ENCODE measurements around the gene HEPACAM.

HEPACAM gene

DNA sequence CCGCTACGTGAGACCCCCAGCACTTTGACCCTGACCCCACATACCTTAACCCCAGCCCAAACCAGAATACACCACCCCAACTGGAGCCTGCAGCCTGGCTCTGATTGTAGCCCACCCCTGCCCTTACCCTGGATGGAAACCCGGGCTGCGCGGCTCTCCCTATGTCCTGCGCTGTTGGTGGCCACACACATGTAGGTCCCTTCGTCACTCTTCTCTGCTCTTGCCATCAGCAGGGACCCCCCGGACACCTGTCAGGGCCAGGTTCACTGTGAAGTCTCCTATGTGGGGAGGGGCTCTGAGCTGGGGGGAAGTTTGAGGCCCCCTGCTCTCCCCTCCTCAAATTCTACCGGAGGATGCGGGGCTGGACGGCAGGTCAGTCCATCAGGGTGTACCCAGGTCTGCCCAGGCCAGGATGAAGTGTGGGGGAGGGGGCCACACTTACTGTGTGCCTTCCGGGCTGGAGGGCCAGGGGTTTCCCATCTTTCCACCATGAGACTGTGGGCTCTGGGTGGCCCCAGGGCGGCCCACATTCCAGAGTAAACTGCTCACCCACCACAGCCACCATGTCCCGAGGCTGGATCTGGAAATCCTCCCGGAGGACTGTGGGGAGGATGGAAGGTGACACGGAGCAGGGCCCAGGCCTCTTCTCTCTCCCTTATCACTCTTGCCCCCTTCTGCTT lies 39.6 kb downstream of the HEPACAM start:
- FAIRE-seq (no peak), DNase-seq (ENCODE audit: insufficient read length, low spot score) (peak; percentile 4)
- TF ChIP-seq, protein P1, sequence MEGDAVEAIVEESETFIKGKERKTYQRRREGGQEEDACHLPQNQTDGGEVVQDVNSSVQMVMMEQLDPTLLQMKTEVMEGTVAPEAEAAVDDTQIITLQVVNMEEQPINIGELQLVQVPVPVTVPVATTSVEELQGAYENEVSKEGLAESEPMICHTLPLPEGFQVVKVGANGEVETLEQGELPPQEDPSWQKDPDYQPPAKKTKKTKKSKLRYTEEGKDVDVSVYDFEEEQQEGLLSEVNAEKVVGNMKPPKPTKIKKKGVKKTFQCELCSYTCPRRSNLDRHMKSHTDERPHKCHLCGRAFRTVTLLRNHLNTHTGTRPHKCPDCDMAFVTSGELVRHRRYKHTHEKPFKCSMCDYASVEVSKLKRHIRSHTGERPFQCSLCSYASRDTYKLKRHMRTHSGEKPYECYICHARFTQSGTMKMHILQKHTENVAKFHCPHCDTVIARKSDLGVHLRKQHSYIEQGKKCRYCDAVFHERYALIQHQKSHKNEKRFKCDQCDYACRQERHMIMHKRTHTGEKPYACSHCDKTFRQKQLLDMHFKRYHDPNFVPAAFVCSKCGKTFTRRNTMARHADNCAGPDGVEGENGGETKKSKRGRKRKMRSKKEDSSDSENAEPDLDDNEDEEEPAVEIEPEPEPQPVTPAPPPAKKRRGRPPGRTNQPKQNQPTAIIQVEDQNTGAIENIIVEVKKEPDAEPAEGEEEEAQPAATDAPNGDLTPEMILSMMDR (IDR thresholded peaks at IDR 0.05; ENCODE audit: insufficient read depth, missing control alignments), result no peak

DNA sequence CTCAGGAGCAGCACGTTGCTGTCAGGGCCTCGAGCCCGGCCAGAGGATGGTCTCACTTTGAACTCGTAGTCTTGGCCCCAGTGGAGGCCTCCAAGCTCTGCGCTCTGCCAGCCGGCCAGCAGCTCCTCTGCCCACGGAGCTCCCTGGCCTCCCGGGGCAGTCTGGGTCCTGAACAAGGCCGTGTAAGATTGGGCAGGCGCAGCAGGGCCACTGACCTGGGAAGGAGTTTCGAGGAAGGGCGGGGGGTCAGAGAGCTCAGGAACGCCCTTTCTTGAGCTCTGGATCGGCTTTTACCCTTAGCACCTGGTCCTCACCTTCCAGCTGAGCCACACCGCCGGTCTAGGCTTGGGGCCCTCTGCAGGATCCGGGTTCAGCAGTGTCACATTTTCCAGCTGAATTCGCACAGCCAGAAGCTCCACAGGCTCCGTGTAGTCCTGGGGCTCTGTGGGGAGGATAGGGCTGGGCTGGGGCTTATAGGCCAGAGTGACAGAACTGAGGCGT lies 40.3 kb downstream of the HEPACAM start:
- FAIRE-seq, result no peak
- TF ChIP-seq, protein P1 (IDR thresholded peaks at IDR 0.05; ENCODE audit: insufficient read depth, missing control alignments), result no peak
- peak; percentile 4 for DNase-seq (ENCODE audit: insufficient read length, low spot score)

DNA sequence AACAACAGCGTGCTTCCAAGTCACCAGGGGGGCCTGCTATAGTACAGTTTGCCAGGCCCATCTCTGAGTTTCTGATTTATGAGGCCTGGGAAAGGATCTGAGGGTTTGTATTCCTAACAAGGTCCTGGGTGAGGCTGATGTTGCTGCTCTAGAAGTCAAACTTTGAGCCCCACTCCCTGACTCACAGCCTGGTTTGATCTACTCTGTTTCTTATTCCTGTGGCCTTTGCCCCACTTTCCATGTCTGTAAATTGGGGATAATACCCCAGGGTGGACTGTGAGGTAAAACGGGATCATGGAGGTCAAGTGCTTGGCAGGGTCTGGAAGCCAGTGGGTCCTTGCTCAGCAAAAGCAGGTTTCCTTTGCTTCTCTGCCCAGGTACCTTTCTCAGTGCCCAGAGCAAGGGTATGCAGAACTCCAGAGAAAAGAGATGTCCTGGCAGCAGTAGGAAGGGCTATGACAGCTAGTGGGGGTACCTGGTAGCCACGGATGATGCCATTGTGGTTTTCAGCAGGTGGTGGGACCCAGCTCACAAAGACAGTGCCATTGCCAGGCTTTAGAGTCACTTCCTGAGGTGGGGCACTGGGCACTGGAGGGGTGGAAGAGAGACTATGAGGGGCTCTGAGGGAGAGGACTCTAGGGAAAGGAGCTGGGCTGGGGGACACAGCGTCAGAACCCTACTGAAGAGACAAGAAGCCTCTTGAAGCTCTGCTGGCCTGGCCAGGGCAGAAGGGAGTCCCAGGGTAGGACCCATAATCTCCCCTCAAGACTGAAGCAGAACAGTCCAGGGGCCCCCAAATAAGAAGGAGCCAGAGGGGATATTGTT lies 41.0 kb downstream of the HEPACAM start:
- TF ChIP-seq, protein P1 (IDR thresholded peaks at IDR 0.05; ENCODE audit: insufficient read depth, missing control alignments), result no peak
- FAIRE-seq (no peak), DNase-seq (ENCODE audit: insufficient read length, low spot score) (no peak)

DNA sequence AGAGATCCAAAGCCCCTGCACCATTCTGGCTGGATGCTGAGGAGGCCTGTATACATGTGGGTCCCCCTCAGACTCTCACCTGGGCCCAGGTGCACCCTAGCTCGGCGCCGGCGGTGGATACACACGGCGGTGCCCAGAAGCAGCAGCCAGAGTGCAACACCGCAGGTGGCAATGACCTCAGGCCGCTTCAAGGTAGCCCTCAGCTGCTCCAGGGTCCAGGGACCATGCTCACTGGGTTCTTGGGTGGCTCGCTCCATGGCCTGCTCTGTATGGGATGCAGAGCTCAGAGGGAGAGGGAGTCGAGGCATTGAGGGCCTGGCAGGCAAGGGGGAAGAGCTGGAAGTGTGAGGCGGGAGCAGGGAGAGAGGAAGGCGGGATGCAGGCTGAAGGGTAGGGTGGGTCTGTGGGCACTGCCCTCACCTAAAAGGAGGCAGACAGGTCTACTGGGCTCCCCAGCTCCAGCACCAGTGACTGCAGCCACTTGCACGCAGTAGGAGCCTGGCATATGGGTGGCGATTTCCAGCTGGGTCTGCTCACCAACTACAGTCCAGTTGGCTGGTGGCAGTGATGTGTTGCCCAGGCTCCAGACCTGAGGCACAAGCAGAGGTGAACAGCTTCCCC lies 42.0 kb downstream of the HEPACAM start:
- no peak for FAIRE-seq
- DNase-seq (ENCODE audit: insufficient read length, low spot score), result no peak
- TF ChIP-seq, protein P1 (IDR thresholded peaks at IDR 0.05; ENCODE audit: insufficient read depth, missing control alignments), result no peak

DNA sequence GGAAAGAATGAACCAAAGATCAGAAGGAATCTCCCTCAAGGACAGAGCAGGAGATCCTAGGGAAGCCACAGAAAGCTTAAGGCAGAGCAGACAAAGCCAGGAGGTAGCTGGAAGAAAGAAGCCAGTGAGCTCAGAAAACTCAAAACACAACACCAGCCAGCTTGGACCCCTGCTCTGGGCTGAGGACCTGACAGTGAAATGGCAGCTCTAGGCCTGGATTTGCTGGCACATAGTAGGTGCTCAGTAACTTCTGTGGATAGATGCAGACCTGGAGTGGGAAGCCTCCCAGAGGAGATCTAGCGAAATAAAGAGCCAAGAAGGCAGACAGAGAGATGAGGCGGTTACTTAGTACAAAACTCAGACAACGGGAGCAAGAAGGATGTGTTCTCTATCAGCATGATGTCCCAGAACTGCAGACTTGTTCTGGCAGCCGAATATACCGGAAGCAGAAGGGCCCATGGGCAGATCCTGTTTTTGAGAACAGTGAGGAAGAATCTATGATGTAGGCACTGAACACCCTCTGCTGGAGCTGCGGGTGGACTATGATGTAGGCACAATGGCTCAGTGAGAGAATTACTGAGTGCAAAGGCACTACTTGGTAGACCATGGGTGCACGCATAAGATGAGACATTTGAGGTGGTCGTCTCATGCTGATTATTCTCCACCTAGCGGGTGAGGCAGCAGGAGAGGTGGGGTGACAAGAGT lies 42.9 kb downstream of the HEPACAM start:
- TF ChIP-seq, protein P1 (IDR thresholded peaks at IDR 0.05; ENCODE audit: insufficient read depth, missing control alignments), result no peak
- peak; percentile 8 for DNase-seq (ENCODE audit: insufficient read length, low spot score)
- no peak for FAIRE-seq

DNA sequence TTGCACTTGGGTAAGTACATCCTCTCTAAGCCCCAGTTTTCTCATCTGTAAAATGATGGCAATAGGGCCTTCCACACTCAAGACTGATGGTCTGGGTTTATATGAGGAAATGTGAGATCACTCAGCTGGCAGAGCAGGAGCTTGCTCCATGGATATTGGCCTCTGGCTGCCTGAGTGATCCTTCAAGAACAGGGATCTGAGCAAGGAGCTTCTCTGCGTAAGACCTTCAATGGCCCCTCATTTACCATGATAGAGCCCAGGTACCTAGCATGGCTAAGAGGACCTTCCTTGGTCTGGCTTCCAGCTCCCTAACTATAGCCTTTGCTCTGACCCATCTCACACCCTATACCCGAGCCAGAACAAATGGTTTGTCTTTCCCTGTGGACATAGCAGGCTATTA lies 43.7 kb downstream of the HEPACAM start:
- DNase-seq (ENCODE audit: insufficient read length, low spot score) (peak; percentile 7), FAIRE-seq (no peak)
- TF ChIP-seq, protein P1 (IDR thresholded peaks at IDR 0.05; ENCODE audit: insufficient read depth, missing control alignments), result no peak
